HG02798 (cell line): ENCODE results near the gene DGCR8.
"Not testable (repeated sequence)": the region's sequence is repeated elsewhere in the genome, so short reads cannot be mapped to it uniquely, and the experiment has no call there.

Experiments used
- ATAC-seq: cut with Tn5 transposase; IDR thresholded peaks from one replicate; pipeline ENCODE4 v1.9.1; 2021; ENCODE audit warnings: mild to moderate bottlenecking; ENCODE audit not compliant: unreplicated experiment, poor library complexity

Gene DGCR8

DNA sequence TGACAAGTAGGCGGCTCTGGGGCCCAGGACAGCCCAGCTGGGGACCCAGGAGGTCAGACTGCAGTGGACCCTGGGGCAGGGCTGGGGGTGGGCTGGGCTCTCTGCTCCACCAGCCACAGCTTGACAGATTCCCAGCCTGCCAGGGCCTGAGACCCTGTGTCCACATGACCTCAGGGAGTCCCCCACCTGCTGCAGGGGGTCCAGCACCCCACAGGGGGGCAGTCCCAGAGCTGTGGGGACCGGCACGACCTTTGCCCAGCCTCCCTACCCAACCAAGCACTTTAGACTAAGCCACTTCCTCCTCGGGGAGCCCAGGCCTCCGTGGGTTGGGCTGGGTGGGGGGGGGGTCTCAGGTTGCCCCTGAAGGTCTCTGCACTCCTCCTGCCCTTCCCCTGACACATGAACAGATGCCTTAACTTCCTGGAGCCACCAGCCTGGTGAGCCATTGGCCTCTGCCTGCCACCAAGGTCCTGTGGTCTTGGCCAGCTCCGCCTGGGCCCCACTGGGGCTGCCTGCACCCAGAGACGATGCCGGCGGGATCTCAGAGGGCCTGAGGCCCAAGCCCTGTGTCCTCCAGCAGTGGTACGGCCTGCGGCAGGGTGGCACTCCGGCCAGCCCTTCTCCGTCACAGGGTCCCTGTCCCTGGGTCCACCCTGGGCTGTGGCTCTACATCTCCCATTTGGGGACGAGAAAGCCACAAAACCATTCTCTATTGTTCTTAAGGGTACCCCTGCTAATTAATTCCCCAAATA, 67.4 kb downstream of the DGCR8 start:
- no peak for ATAC-seq

DNA sequence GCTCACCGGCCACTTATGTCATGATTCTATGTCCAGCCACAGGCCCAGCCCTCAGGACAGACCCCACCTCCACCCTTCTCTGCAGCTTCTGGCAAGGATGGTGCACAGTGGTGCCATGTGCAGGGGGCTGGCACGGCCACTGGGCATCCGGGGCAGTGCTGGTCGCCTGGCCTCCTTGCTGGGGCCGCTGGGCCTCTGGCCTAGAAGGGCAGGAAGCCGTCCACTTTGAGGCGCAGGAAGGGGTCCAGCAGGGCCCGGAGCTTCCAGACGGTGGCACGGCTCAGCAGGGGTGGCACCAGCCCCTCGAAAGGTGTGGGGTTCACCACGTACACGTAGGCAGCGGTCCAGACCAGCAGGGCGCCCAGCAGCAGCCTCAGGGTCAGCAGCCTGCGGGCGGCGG, 68.4 kb downstream of the DGCR8 start:
- ATAC-seq = no peak

DNA sequence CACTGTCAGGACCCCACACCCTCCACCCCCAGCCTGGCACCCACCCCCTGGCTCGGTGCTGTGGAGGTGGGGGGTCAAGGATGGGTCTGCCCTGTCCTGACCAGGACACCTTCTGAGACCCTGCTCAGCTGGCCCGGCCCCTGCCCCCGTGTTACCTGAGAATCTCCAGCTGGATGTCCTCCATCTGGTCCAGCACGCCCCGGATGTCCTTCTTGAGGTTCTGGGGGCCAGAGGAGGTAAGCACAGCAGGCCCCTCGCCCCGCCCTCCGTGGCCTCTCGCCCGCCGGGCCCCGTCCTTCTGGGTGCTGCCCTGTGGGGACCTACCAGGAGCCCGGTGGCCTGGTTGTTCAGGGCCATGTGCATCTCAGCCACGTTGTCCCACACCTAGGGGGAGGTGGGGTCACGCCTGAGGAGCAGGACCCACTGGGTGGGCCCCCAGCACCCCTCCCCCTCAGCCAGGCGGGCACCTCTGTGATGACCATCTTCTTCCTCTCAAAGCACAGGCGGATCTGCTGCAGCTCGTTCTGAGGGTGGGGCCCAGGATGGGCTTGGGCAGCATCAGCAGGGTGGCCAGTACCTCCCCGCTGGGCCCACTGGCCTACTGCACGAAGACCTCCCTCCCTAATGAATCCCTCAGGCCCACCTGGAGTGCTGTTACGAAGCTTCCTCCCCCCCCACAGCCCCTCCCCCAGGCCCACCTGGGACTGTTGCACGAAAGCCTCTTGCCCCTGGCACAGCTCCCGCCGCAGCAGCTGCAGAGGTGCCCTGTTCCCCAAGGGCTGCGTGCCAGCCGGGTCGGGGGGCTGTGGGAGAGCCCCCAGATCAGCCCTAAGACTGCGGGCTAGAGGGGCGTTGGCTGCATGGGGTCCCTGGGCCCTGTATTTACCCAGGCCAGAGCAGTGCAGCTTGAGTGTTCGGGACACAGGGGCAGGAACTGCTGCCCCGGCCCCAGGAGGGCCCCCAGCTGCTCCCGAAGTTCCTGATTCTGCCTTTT, 69.5 kb downstream of the DGCR8 start:
- no peak for ATAC-seq

DNA sequence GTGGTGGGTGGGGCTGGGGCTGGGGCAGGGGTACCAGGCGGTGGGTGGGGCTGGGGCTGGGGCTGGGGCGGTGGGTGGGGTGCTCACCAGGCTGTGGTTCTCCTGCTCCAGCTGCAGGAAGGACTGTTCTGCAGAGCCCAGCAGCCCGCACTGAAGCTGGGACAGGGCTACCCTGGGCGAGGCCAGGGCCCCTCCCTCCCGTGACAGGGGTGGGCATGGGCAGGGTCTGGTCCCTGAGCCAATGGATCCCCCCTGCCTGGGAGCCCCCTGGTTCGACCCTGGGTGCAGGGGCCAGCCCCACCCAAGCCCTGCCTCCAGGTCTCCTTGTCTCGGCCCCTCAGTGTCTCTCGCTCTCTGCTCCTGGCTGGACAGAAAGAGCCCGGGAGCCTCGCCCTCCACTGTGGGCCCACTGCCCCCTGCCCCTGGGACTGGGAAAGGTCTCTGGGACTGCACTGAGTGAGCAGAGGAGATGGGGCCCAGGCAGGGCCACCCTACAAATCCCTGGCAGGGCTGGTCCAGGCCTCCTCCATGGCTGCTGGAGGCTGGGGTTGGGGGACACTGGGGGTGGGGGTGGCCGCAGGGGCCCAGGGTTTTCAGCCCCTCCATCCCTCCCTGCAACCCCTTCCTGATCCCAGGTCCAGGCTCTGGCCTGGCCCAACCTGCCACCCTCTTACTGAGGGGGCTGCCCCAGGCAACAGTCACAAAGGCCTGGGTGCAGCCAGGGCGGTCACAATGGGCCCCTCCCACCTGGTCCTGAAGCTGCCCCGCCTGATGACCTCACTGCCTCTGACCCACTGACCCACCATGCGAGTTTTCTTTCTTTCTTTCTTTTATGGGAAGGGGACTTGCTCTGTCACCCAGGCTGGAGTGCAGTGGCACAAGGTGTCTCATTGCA, 70.6 kb downstream of the DGCR8 start, which contains the start of gene CCDC188:
TSS of gene CCDC188 (minus strand) at position 675 of the 895 bp plus-strand sequence. CDS start at position 606, 69 bp downstream.
- no peak for ATAC-seq

DNA sequence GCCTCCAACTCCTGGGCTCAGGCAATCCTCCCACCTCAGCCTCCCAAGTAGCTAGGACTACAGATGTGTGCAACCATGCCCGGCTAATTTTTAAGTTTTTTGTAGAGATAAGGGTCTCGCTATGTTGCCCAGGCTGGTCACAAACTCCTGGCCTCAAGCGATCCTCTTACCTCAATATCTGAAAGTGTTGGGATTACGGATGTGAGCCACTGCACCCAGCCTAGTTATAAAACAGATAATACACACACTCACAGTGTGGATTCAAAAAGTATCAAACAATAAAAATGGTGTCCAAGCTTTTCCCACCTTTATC, 71.2 kb downstream of the DGCR8 start:
- no peak for ATAC-seq

DNA sequence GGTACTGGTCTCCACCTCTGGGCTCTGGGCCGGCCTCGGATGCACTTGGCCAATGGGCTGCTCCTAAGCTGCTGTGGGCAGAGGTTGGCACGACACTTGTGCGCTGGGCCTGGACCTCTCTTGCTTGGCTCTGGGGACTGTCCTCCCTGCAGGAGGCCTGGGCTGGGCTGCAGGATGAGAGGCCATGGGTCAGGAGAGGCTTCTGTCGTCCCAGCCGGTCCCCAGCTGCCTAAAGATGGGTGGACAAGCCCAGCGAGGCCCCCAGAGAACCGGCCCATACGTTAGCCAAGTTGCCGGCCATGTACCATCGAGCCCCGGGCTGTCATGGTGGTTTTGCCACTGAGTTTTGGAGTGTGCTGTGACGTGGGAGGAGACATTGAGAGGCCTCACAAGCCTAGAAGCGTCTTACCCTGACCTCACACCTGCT, 72.4 kb downstream of the DGCR8 start:
- no peak for ATAC-seq

DNA sequence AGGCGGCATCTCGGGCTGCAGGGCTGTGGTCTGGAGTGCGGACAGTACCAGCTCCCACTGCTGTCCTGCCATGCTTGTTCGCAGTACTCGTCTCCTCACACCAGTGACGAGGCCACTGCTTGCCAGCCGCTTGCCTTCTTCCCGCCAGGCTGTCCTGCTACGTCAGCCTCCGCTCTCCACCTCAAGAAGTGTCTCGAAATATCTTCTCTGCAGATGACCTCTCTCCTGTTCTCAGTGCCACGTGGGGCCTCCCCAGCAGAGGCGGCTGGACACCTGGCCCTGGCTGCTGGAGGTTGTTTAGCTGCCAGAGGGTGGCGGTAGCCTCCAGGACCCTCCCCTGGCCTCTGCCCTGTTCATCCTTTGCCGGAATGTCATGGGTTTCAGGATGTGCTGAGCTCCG, 73.9 kb downstream of the DGCR8 start:
- no peak for ATAC-seq

DNA sequence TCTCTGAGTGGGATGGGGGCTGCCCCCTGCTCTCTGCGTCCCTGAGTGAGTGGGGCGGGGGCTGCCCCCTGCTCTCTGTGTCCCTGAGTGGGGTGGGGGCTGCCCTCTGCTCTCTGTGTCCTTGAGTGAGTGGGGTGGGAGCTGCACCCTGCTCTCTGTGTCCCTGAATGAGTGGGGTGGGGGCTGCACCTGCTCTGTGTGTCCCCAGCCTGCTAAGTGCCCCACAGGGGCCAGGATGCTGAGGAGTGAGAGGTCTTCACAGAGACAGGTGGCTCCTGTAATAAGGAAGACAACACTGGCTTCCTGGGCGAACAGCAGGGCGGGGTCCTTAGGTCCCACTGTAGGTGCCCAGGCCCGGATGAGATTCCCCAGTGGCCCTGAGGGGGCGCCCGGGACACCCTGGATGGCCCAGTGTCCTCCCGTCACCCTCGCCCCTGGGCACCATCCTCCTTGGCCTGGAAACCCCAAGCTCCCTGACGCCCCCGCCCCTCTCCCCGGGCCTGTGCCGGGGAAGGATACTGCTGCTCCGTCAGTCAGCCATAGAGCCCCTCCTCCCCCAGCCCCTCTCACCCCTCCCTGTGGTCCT, 74.7 kb downstream of the DGCR8 start:
- ATAC-seq = no peak

DNA sequence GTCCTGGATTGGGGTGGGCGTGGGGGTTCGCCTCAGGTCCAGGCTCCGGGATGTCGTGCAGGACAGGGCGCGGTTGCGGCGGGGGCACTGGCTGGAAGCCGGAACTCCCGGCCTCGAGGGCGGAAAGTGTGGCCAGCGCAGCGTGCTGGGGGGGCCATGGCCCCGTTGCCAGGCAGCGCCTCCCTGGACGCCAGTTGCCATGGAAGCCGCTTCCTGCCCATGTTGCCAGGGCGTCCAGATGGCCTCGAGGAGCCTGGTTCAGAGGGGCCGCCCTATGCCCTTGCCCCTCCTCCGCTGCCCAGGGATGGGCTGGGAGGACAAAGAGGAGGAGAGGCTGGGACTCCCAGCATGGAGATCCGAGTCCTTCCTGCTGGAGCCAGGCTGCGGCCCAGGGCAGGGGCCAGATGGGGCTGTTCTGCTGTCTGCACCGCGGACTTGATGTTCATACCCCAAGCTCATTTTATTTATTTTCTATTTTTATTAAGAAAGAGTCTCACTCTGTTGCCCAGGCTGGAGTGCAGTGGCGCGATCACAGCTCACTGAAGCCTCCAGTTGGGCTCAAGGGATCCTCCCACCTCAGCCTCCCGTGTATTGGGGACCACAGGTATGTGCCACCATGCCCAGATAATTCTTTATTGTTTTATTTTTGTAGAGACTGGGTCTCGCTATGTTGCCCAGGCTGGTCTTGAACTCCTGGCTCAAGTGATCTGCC, 75.4 kb downstream of the DGCR8 start:
- ATAC-seq = no peak

DNA sequence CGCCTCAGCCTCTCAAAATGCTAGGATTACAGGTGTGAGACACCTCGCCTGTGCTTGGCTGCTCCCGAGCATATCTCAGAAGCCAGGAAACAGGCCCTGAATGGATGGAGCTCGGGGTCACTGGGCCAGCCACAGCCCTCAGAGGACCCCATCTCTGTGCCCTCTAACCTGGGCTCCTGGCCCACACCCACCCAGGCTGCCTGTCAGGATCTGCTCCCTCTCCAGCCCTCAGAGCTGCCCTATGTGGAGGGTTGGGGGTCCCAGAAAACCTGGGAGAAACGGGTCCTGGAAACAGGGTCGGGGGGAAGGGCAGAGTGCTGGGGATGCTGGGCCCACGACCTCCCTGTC, 76.0 kb downstream of the DGCR8 start:
- ATAC-seq = no peak

DNA sequence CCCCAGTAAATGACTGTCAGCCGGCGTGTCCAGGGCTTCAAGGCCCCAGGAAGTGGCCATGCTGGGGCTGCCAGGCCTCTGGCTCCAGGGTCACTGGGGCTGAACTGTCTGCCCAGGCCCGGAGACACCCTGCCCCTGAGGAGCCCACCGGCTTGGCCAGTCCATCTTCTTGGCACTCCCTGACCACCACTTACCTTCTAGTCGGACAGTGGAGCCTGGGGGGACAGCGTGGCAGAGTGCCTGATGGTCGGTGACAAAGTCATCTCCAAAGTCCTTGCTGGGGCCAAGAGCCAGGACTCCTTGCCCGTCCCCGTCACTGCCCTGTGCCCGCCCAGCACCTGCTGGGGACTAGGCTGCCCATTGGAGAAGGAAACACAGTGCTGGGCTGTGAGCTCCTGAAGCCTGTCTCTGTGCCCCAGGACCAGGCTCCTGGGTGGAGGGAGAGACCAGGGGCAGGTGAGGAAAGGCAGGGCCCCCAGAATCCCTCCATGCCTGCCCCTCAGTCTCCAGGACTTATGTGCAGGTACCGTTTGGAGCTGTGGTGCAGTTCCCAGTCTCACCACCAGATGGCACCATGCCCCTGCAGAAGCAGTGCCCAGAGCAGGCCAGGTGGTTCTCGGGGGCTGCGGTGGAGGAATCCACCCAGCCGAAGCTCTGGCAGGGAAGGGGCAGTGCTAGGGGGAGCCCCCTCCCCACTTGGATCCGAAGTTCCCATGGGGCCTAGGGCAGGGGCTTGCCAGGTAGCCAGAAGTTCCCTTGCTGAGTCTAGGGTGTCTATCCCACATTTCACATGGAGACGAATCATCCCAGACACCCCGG, 76.8 kb downstream of the DGCR8 start:
- no peak for ATAC-seq

DNA sequence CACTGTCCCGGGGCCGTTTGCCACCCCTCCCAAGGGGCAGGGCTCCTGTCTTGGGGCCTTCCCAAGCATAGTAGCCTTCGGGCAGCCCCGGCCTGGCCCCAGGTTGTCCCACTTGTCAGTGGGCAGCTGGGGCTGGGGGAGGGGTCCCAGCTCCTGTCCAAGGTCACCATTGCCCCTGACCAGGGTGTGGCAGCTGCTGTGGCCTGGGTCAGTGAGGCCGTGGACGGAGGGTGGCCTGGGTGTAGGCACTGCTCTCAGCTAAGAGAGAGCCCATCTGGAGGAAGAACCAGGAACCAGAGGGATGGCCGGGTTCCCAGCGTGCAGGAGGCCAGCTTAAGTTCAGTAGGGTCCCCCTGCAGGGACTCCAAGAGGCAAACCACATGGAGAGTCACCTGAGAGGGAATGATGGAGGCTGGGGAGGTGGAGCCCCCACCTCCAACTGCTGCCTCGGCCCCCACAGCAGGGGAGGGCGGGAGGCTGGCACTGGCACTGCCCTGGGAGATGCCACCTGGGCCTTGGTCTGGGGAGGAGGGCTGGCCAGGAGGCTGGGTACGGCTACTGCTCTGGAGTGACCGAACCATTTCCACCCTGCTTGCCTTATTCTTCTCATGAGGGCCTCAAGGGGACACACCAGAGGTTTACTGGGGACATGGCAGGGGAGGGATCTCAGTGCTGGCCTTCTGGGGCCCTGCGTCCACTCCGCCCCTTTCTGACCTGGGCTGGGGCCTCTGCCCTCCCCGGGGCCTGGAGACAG, 77.6 kb downstream of the DGCR8 start:
- no peak for ATAC-seq

DNA sequence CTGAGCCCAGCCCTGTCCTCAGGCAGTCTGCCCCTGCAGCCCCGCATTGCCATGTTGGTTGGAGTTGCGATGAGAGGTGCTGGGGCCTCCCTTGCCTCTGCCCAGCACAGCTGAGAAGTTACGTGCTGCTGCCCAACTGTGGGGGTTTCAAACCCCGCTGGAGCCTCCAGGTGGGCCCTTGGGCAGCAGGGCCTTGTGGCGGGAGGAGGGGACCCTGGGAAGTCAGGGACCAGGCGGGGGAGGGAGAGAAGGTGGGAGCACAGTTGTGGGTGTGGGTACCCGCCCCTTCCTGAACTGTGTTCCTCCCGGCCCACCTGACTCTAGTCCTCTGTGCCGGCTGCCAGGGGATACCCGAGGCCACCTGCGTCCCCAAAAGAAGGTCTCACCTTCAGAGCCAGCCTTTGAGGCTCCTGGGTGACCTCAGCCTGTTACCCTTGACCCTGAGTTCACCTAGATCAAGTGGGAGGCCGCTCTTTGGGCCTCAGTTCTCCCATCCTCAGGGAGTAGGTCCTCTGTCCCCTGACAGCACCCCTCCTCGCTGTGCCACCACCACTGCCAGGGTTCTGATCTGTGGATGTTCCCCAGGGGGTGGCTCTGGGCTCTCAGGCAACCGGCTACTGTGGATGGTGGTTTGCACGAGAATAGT, 78.5 kb downstream of the DGCR8 start:
- no peak for ATAC-seq

DNA sequence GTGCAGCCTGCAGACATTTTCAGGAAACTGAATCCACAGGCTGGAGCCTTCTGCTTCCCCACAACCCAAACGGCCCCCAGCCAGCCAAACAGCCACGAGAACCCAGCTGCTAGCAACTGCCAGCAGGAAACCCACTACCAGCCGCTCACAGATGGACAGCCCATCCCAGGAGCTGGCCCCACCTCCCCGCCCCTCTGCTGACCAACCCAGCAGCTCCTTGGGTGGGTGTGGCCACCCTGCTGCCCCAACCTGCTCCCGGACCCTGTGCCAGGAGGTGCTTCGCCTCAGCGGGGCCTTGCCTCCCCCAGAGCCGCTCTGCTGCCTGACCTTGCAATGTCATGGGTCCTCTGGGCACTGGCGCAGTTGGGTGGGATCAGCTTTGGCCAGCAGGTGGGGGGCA, 79.0 kb downstream of the DGCR8 start:
- no peak for ATAC-seq

DNA sequence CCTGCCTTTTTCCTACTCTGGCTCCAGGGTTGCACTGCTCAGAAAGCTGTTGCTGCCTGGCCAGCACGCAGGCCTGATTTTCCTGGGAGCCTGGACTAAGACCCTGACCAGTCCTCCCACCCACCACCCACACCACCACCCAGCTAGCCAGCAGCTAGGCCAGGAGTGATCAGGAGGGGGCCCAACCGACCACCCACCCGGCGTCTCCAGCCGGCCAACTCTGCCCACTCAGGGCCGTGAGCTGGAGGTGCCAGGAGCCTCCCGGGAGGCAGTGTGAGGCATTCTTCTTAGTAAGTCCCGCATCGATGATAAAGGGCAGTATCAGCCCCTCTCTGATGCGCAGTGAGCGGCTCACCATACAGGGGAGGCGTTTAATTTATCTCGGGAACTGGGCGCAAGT, 79.5 kb downstream of the DGCR8 start:
- not testable (repeated sequence) for ATAC-seq

DNA sequence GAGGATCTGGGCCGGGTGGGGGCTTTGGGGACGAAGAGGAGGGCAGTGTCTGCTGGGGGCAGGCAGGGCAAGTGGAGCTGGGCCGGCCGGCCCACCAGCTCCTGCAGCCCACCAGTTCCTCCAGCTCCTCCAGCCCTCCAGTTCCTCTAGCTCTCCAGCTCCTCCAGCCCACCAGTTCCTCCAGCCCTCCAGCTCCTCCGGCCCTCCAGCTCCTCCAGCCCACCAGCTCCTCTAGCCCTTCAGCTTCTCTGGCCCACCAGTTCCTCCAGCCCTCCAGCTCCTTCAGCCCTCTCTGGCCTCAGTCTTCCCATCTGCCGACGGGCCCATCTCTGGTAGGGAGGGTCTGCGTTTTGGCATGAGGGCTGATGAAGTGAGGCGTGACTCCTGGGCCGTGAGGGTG, 80.0 kb downstream of the DGCR8 start:
- ATAC-seq = no peak
